MCF 10A (cell line): ENCODE data around the gene INTS15. TPM values are rescaled to one million over a fixed set of nuclear protein-coding genes. Genes with fewer than 3 reads are reported as not detected.

Source experiments
- BruUV-seq: library from RNA; stranded (reverse); fragments of 400-500 nt; replicated peaks from 2 replicates; lab custom pipeline; 2021; lab: Mats Ljungman, UMichigan
- CTCF ChIA-PET: fragments of 300-600 bp; sonication (Branson Sonifier 250); formaldehyde crosslinking; extraction: SDS; loops from one replicate; lab custom pipeline; 2021; ENCODE audit warnings: antibody characterized with exemption, inconsistent platforms; lab: Yijun Ruan, JAX
- POLR2A ChIA-PET: fragments of 300-600, 350-650 bp; sonication (Branson Sonifier 250); formaldehyde crosslinking; extraction: SDS; loops from one replicate; lab custom pipeline; 2020; ENCODE audit warnings: antibody characterized with exemption, inconsistent platforms; lab: Yijun Ruan, JAX
- DNase-seq: peaks from one replicate; pipeline ENCODE4 v3.0.0-alpha.2; 2018; ENCODE audit not compliant: unreplicated experiment
- H3K27ac Mint-ChIP-seq: one replicate; pipeline ENCODE4 v1.8.0; 2022; ENCODE audit warnings: mild to moderate bottlenecking, low read depth, mixed read lengths; ENCODE audit not compliant: unreplicated experiment
- H3K27me3 Mint-ChIP-seq: one replicate; pipeline ENCODE4 v1.8.0; 2022; ENCODE audit warnings: mixed read lengths; ENCODE audit not compliant: insufficient read depth, unreplicated experiment
- H3K36me3 Mint-ChIP-seq: one replicate; pipeline ENCODE4 v1.8.0; 2022; ENCODE audit warnings: mild to moderate bottlenecking, moderate library complexity, mixed read lengths; ENCODE audit not compliant: insufficient read depth, unreplicated experiment
- H3K4me1 Mint-ChIP-seq: one replicate; pipeline ENCODE4 v1.8.0; 2022; ENCODE audit warnings: mixed read lengths; ENCODE audit not compliant: insufficient read depth, unreplicated experiment
- H3K4me3 Mint-ChIP-seq: one replicate; pipeline ENCODE4 v1.8.0; 2022; ENCODE audit warnings: mild to moderate bottlenecking, moderate library complexity, mixed read lengths; ENCODE audit not compliant: unreplicated experiment
- H3K9me3 Mint-ChIP-seq: one replicate; pipeline ENCODE4 v1.8.0; 2022; ENCODE audit warnings: mixed read lengths; ENCODE audit not compliant: unreplicated experiment
- intact Hi-C: fragments of 100-400 bp; cut with micrococcal nuclease; formaldehyde crosslinking; loops from 2 replicates; pipeline ENCODE4 v1.14.1; 2022
- total RNA-seq: library from RNA; stranded (reverse); gene quantifications from 2 replicates; pipeline ENCODE4 v1.2.3, GENCODE V29; 2022
- TF ChIP-seq, protein P1 (sequence below): fragments of 200-600 bp; IDR thresholded peaks from one replicate; pipeline ENCODE4 v1.8.0; 2022; ENCODE audit warnings: antibody characterized with exemption, mild to moderate bottlenecking; ENCODE audit not compliant: unreplicated experiment

INTS15 gene
- total RNA-seq, 1 experiment from 2014 or later = 26.5 TPM

DNA sequence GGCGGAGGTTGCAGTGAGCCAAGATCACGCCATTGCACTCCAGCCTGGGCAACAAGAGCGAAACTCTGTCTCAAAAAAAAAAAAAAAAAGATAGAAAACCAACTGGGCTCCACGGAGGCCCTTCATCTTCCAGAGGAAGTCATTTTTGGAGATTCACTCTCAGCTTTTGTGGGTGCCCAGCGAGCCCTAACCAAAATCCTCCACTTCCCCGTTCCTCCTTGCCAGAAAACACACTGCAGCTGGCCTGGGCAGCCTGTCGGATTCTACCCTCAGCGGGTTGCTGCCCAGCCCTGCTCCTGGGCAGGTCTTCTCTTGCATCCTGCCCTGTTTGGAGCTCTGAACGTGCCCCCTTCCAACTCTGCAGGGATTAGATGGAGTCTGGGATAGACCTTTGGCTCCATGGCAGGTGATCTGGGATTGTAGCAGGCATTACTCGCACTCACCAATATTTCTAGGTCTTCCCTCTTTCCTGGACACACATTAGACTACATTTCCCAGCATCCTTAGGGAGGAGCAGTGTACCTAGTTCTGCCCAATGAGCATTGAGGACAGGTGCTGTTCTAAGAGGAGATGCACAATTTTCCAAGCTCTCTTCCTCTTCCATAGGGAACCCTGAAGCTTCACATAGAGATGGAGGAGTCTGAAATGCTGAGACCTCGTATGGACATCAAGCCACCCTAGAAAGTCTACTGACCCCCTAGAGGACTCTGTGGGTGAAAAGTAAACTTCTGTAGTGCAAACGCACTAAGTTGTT lies 43.1 kb upstream of the INTS15 start:
- Mint-ChIP-seq H3K9me3 (no peaks in the 10 kb centered on the region), H3K27ac (no peak overlapping the region), H3K36me3 (no peaks in the 10 kb centered on the region), H3K27me3 (no peaks in the 10 kb centered on the region), H3K4me3 (no peak overlapping the region), H3K4me1 (no peaks in the 10 kb centered on the region)
- intact Hi-C loops = no loop called here
- TF ChIP-seq, protein P1, sequence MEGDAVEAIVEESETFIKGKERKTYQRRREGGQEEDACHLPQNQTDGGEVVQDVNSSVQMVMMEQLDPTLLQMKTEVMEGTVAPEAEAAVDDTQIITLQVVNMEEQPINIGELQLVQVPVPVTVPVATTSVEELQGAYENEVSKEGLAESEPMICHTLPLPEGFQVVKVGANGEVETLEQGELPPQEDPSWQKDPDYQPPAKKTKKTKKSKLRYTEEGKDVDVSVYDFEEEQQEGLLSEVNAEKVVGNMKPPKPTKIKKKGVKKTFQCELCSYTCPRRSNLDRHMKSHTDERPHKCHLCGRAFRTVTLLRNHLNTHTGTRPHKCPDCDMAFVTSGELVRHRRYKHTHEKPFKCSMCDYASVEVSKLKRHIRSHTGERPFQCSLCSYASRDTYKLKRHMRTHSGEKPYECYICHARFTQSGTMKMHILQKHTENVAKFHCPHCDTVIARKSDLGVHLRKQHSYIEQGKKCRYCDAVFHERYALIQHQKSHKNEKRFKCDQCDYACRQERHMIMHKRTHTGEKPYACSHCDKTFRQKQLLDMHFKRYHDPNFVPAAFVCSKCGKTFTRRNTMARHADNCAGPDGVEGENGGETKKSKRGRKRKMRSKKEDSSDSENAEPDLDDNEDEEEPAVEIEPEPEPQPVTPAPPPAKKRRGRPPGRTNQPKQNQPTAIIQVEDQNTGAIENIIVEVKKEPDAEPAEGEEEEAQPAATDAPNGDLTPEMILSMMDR = no peak
- DNase-seq = peak; percentile 9
- POLR2A ChIA-PET = no interaction called here
- CTCF ChIA-PET = interaction anchor here (1.1 kb wide), 1 partner anchor 30 kb away, joined by 4 read pairs; no protein-coding TSS in a partner anchor
- no TSS peak for BruUV-seq

DNA sequence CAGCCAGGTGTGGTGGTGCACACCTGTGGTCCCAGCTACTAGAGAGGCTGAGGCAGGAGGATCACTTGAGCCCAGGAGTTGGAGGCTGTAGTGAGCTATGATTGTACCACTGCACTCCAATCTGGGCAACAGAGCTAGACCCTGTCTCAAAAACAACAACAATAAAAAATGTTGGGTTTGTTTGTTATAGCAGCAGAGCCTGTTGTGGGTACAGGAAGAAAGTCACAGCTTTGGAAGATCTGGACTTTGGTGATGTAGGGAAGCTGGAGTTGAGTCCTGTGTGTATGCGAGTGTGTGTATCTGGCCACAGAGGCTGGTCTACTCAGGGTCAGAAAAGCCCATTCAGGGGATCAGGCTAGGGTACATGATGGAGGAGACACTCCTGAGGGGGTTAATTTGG lies 42.4 kb upstream of the INTS15 start:
- Mint-ChIP-seq H3K9me3 (no peaks in the 10 kb centered on the region), H3K4me1 (no peaks in the 10 kb centered on the region), H3K36me3 (no peaks in the 10 kb centered on the region), H3K4me3 (no peak overlapping the region), H3K27ac (no peak overlapping the region), H3K27me3 (no peaks in the 10 kb centered on the region)
- TF ChIP-seq, protein P1 = no peak
- no TSS peak for BruUV-seq
- ChIA-PET CTCF (interaction anchor here (1.1 kb wide), 1 partner anchor 31 kb away, joined by 4 read pairs; no protein-coding TSS in a partner anchor), POLR2A (no interaction called here)
- intact Hi-C loops = no loop called here
- no peak for DNase-seq

GRCh38 chr7:6551016-6551511 lies 38.8 kb upstream of the INTS15 start, which contains the start of gene GRID2IP:
GRID2IP (minus strand) TSS chr7:6551461; CDS start chr7:6551436, 25 bp downstream.
- BruUV-seq = no TSS peak
- TF ChIP-seq, protein P1 = no peak
- no peak for DNase-seq
- Mint-ChIP-seq H3K27ac (no peak within 1 kb of the TSS), H3K36me3 (no peaks in the 10 kb centered on the region), H3K9me3 (no peaks in the 10 kb centered on the region), H3K27me3 (no peaks in the 10 kb centered on the region), H3K4me3 (no peak within 1 kb of the TSS), H3K4me1 (no peaks in the 10 kb centered on the region)
- POLR2A ChIA-PET = no interaction called here
- CTCF ChIA-PET = interaction anchor here (0.6 kb wide), 1 partner anchor 23 kb away, joined by 4 read pairs; no protein-coding TSS in a partner anchor
- intact Hi-C loops = no loop called here

DNA sequence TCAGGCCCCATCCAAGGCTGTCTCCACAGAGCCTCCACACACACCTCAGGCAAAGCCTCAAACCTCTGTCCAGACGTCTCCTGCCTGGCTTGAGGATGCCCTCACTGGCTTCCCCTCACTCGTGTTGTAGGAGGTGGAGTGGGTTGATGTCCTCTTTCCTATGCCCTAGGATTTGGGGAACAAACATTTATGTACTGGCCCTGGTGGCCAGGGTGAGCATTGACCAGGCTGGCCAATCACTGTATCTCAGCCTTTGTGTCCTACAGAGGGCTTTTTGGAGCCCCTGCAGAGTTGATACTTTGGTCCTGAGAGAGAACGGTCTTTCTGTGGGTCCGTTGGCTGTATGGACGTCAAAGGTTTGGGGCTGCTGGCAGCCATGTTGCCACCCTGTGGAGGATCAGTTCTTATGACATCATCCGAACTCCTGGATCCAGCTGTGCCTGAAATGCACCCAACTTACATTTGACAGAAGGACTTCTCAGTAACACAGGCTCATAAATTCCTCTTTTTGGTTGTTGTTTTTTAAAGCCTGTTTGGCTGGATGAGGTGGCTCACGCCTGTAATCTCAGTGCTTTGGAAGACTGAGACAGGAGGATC lies 36.3 kb upstream of the INTS15 start:
- Mint-ChIP-seq H3K4me1 (no peaks in the 10 kb centered on the region), H3K9me3 (no peaks in the 10 kb centered on the region), H3K4me3 (no peak overlapping the region), H3K27me3 (no peaks in the 10 kb centered on the region), H3K36me3 (no peaks in the 10 kb centered on the region), H3K27ac (no peak overlapping the region)
- ChIA-PET POLR2A (no interaction called here), CTCF (no interaction called here)
- DNase-seq = no peak
- intact Hi-C loops = no loop called here
- BruUV-seq = no TSS peak
- TF ChIP-seq, protein P1 = no peak
